Hematopoietic multipotent progenitor cell treated with erythropoietin and hydrocortisone succinate and interleukin-3 and kit ligand, for 4 days (in vitro differentiated cells): ENCODE data around the gene MR1.

Experiments
- DNase-seq: peaks from one replicate; pipeline ENCODE4 v3.0.0-alpha.2; 2015

Gene MR1

DNA sequence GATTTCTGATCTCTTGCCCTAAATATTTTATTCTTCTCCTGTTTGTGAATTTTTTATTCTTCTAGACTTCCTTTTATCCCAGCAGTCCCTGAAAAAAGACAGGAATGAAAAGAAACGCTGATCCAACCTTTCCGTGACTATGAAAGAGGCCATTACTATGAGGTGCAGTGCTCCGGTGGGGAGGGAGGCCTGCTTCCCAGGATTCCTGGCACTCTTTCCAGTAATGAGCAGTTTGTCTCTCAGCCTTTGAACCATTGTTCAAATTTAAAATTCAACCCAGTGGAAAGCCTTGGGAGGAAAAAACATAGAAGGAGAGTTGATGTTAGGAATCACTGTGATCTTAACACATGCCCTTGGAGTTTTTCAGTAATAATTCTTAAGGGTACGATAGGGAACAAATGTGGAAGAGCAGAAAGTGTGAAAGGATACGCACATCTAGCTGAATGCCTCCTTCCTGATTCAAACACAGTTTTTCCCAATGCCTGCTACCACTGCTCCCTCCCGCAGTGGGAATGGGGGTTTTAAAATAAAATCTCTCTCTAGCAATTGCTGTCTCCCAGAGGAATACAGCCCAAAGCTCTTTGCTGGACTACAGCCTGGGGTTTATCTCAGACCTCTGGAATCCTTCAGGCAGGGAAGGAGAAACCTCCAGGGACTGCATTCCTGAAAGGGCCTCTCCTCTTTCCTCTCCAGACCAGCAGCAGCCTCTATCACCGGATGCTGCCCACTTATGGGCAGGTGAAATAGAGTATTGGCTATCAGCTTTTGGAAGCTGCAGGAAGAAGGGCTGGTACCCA, 60.8 kb downstream of the MR1 start:
- DNase-seq: no peak

DNA sequence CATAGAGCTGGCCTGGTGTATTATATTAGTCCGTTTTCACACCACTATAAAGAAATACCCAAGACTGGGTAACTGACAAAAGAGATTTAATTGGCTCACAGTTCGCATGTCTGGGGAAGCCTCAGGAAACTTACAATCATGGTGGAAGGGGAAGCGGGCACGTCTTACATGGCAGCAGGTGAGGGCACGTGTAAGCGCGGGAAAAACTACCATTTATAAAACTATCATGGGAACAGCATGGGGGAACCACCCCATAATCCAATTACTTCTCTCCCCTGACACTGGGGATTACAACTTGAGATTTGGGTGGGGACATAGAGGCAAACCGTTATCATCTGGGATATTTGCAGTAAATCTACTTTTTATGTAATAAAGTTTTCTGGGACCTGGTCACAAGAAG, 61.5 kb downstream of the MR1 start:
- no peak for DNase-seq

GRCh38 chr1:181095763-181096184, 62.0 kb downstream of the MR1 start:
- no peak for DNase-seq

GRCh38 chr1:181097242-181097641, 63.5 kb downstream of the MR1 start:
- DNase-seq: no peak

DNA sequence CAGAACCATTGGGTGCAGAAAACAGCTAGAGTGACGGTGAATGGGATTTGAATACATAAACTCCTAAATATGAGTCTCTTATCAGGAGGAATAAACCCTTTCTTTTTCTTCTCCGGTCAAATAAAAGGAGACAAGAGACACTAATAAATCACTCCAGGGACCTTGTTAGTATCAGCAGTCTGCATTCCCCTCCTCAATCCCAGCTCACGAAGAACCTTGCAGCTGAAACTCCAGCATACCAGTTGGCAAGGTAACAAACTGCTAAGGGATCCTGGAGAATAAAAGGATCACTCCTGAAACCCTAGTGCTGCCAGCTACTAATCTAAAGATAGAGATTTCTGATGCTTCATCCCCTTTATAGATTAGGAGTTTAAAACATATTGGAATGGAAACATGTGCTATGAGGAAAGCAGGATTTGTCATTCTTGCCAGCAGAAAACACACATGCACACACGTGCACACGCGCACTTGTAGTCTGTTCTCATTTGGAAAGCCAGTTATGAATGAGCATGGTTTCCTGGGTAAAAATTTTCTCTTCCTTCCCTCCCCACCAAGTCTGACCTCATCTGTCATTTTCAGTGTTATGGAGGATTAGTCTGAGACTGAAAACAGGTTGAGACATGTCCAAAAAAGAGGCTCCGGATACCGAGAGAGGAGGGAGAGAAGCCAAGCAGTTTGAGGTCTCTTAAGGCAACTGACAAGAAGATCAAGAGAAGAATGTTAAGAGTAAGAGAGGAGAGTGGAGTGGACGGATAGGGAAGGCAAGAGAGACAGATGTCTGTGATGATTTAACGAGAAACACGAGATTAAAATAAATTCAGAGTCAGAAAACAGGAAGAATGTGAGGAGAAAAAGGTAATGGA, 65.6 kb downstream of the MR1 start:
- DNase-seq: peak; percentile 52

DNA sequence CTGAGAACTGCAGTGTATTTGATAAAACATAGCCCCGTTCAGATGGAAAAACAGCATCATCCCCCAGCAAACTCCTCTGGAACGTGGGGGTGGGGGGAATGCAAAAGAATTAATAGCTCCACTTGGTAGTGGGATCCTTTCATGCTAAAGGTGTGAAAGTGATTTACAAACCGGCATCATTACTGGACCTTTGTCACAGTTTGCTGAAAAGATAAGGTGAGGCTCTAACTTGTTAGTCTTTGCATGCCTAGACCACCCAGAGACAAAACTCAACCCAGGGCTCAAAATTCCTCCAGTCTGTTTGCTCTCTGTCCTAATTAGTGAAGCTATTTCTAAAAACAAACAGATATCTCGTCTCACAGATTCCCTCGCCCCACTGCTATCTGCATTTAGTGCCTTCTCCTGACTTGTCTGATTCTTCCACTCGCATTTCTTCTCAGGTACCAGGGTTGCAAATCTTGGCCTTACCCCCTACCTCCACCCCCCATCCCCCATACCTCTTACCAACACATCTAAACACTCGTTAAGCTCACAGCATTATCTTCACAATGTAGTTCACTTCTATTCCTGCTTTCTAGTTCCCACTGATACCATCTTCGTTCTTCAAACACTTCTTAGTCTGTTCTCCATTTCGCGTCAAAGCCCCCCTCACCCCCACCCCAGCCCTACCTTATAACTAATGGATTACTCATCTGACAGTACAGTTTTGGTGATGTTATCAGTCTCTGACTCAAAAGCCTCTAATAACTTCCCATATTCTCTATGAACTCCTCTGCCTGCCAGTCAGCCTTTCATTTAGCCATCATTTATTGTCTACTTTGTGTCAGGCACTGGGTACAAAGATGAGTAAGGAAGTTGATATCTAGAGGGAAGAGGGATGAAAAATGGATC, 66.5 kb downstream of the MR1 start:
- peak; percentile 37 for DNase-seq

DNA sequence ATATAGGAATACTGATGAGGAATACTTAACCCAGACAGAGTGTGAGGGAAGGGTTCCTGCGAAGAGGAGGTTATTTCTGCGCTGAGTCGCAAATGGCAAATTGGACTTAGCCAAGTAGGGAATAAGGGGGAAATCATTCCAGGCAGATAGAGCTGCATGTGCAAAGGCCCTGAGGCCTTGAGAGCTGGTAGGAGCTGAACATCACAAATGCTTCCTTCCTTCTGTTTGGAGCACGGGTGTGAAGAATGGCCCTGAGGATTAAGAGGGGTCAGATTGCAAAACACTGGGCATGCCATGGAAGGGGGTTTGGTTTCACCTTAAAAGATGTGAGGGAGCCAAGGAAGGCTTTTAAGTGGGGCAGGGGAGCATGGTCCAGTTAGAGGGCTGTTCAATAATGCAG, 67.2 kb downstream of the MR1 start:
- DNase-seq: no peak

- DNase-seq: no peak
These were observed 67.9 kb downstream of the MR1 start for GRCh38 chr1:181101581-181102226.

- DNase-seq: no peak
These were observed 69.1 kb downstream of the MR1 start for GRCh38 chr1:181102841-181103240.

- DNase-seq: no peak
These were observed 69.6 kb downstream of the MR1 start for GRCh38 chr1:181103399-181103798.

- no peak for DNase-seq
These were observed 70.4 kb downstream of the MR1 start for GRCh38 chr1:181104042-181104789.

GRCh38 chr1:181104790-181105133, 71.0 kb downstream of the MR1 start:
- peak; percentile 66 for DNase-seq

DNA sequence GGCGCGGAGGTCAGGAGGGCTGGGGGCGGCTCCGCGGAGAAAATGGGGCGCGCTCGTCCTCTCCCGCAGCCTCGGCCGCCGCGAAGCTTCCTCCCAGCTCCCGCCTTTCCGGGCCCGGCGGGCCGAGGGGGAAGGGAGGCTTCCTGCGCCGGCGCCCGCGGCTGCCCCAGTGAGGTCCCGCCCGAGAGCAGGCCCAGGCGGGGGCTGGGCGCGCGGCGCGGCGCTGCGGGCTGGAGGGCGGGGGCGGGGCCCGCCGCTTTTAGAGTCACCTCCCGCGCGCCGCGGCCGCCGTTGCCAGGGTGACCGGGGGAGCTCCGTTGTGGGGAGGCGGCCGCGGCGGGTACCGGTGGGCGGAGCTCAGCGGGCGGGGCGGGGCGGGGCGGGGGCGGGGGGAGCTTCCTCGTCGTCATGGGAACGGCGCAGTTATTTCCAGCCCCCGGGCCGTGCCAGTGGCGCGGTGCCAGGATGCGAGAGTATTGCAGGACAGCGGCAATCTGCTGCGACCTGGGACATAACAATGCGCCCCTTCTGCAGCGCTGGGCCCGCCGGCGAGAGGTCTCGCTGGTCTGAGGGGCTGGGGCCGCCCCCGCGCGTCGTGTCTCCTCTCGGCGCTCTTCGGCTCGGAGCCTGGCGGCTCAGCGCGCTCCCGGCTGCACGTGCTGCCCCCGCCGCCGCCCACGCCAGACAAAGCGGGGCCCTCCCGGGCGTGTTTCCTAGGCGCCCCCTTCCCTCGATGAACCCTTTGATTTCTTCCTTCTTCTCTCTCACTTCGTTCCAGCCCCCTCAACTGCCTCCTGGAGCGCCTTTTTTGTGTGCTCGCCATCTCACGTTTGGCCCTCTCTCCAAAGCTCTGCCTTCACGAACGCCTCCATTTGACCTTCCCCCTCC, 71.6 kb downstream of the MR1 start:
- DNase-seq: peak; percentile 94

DNA sequence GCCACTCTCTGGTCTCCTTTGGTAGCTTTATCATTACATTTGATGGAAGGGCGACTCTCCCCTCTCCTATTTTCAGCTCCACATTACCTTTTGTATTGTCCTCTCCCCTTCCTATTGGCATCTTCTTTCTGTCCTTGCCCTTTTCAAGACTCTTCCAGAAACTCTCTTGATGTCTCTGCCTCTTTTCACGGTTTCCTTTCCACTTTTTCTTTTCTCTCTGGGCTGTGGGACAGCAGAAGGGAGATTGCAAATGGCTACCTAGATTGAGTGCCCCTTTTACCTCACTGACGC, 72.2 kb downstream of the MR1 start:
- DNase-seq: no peak

GRCh38 chr1:181106479-181106878, 72.7 kb downstream of the MR1 start:
- no peak for DNase-seq

DNA sequence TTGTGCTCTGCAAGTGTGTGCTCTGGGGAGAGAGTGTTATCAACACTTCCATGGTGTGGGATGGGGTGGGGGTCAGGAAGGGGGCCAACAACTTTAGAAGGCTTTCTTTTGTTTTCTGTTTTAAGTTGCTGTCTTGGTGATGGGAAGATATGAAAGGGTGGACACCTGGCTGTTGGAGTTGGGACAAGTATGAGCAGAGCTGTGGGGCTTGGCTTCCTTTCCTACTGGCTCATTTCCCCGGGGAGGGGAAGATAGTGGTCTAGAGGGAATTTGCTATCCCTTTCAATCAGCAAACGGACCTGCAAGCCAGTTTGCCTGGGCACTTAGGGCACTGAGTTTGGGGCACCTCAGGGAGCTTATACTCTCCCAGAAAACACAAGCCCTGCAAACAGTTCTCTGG, 73.9 kb downstream of the MR1 start:
- no peak for DNase-seq

GRCh38 chr1:181108304-181108867, 74.6 kb downstream of the MR1 start:
- DNase-seq: no peak

- DNase-seq: peak; percentile 36
These were observed 76.2 kb downstream of the MR1 start for GRCh38 chr1:181110013-181110412.
